Measurements from ENCODE around the gene PISD.

Gene PISD

GRCh38 chr22:31623592-31624304 lies 38.3 kb downstream of the PISD start:
- DNase-seq (ENCODE audit: low read depth): no peak
- no peak for TF ChIP-seq CTCF (IDR thresholded peaks at IDR 0.05; ENCODE audit: control insufficient read depth, extremely low read depth, insufficient read depth)
- H3K4me3 ChIP-seq (ENCODE audit: low read depth, low read length): no peak overlapping the region

GRCh38 chr22:31622980-31623379 lies 39.0 kb downstream of the PISD start:
- DNase-seq (ENCODE audit: low read depth): no peak
- TF ChIP-seq CTCF (IDR thresholded peaks at IDR 0.05; ENCODE audit: control insufficient read depth, extremely low read depth, insufficient read depth): no peak
- no peak overlapping the region for H3K4me3 ChIP-seq (ENCODE audit: low read depth, low read length)

- no peak for DNase-seq (ENCODE audit: low read depth)
- no peak overlapping the region for H3K4me3 ChIP-seq (ENCODE audit: low read depth, low read length)
- no peak for TF ChIP-seq CTCF (IDR thresholded peaks at IDR 0.05; ENCODE audit: control insufficient read depth, extremely low read depth, insufficient read depth)
These were observed 40.4 kb downstream of the PISD start for GRCh38 chr22:31621507-31622124.

- H3K4me3 ChIP-seq (ENCODE audit: low read depth, low read length): no peak overlapping the region
- TF ChIP-seq CTCF (IDR thresholded peaks at IDR 0.05; ENCODE audit: control insufficient read depth, extremely low read depth, insufficient read depth): no peak
These were observed 41.1 kb downstream of the PISD start for GRCh38 chr22:31620756-31621480.

GRCh38 chr22:31619611-31620300 lies 42.3 kb downstream of the PISD start:
- no peak overlapping the region for H3K4me3 ChIP-seq (ENCODE audit: low read depth, low read length)
- no peak for TF ChIP-seq CTCF (IDR thresholded peaks at IDR 0.05; ENCODE audit: control insufficient read depth, extremely low read depth, insufficient read depth)
- no peak for DNase-seq (ENCODE audit: low read depth)

More at GRCh38 chr22:31620756-31621480, 41.1 kb downstream of the PISD start:
- DNase-seq (ENCODE audit: low read depth): no peak

GRCh38 chr22:31618471-31619176 lies 43.4 kb downstream of the PISD start:
- TF ChIP-seq CTCF (IDR thresholded peaks at IDR 0.05; ENCODE audit: control insufficient read depth, extremely low read depth, insufficient read depth): no peak
- no peak overlapping the region for H3K4me3 ChIP-seq (ENCODE audit: low read depth, low read length)
- no peak for DNase-seq (ENCODE audit: low read depth)

All from LNCaP clone FGC (cell line).